Loucy (cell line): ENCODE data around the gene DZIP1.

Source experiments
- CTCF ChIP-seq: fragments of 200-600 bp; sonication (generic); conservative IDR thresholded peaks from 2 replicates; pipeline ENCODE4 v1.5.1; 2014; ENCODE audit warnings: mild to moderate bottlenecking, antibody characterized with exemption, low read length
- EZH2phosphoT487 ChIP-seq: fragments of 200-600 bp; IDR thresholded peaks from 2 replicates; pipeline ENCODE4 v1.6.1; 2018; ENCODE audit warnings: antibody characterized with exemption, mild to moderate bottlenecking, moderate library complexity, borderline replicate concordance

DNA sequence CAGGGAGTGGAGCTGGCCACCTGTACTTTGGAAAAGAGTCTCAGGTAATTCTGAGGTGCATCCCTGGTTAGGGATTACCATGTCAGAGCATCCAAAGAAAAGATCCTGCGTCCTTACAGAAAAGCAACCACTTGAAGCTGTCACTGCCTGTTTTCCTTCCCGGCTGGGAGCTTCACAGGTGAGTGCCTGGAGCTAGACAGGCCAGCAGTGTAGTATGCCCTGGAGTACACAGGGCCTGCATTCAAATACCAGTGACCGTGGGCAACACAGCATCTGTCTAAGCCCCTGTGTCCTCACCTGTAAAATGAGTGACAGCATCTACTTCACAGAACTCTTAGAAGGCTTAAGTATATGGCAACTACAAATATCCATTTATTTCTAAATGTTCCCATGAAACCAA is 29.0 kb downstream of the DZIP1 start:
- TF ChIP-seq CTCF, result no peak
- TF ChIP-seq EZH2phosphoT487, result no peak
